ENCODE measurements around the gene USP13. TPM values are rescaled to one million over a fixed set of nuclear protein-coding genes. Genes with fewer than 3 reads are reported as not detected.

The USP13 gene
- total RNA-seq, 1 donor, result 12.7 TPM

GRCh38 chr3:179715582-179715981 is 62.7 kb downstream of the USP13 start:
- H3K79me2 ChIP-seq (ENCODE audit: insufficient read depth, low read length), result peaks cover 15% of the 10 kb centered on the region
- peak overlapping the region; percentile 29 for H3K4me3 ChIP-seq (ENCODE audit: insufficient read depth, low read length)
- H3K27me3 ChIP-seq (ENCODE audit: insufficient read depth, low read length), result no peaks in the 10 kb centered on the region
- no peaks in the 10 kb centered on the region for H3K9me3 ChIP-seq (ENCODE audit: low read depth, low read length)
- no peak for DNase-seq (ENCODE audit: insufficient read length, low spot score, missing footprints)
- peaks cover 50% of the 10 kb centered on the region for H3K4me1 ChIP-seq (ENCODE audit: insufficient read depth, low read length)
- TF ChIP-seq CTCF (IDR thresholded peaks at IDR 0.05; ENCODE audit: extremely low read depth, low read depth, low read length), result no peak
- H4K20me1 ChIP-seq (ENCODE audit: insufficient read depth, low read length), result no peaks in the 10 kb centered on the region
- H3K36me3 ChIP-seq (ENCODE audit: insufficient read depth, low read length), result peaks cover 5% of the 10 kb centered on the region
- H3K27ac ChIP-seq (ENCODE audit: low read depth, low read length), result peak overlapping the region; percentile 94
- peak overlapping the region; percentile 59 for H3K4me2 ChIP-seq (ENCODE audit: insufficient read depth, low read length)
- peak overlapping the region; percentile 79 for H2AFZ ChIP-seq (ENCODE audit: low read length)

GRCh38 chr3:179716226-179716625 is 63.4 kb downstream of the USP13 start:
- H3K4me3 ChIP-seq (ENCODE audit: insufficient read depth, low read length), result no peak overlapping the region
- H2AFZ ChIP-seq (ENCODE audit: low read length), result no peak overlapping the region
- no peaks in the 10 kb centered on the region for H4K20me1 ChIP-seq (ENCODE audit: insufficient read depth, low read length)
- H3K79me2 ChIP-seq (ENCODE audit: insufficient read depth, low read length), result peaks cover 15% of the 10 kb centered on the region
- H3K36me3 ChIP-seq (ENCODE audit: insufficient read depth, low read length), result peaks cover 6% of the 10 kb centered on the region
- no peak for DNase-seq (ENCODE audit: insufficient read length, low spot score, missing footprints)
- TF ChIP-seq CTCF (IDR thresholded peaks at IDR 0.05; ENCODE audit: extremely low read depth, low read depth, low read length), result no peak
- peak overlapping the region; percentile 18 for H3K4me2 ChIP-seq (ENCODE audit: insufficient read depth, low read length)
- H3K27ac ChIP-seq (ENCODE audit: low read depth, low read length), result peak overlapping the region; percentile 94
- H3K9me3 ChIP-seq (ENCODE audit: low read depth, low read length), result no peaks in the 10 kb centered on the region
- peaks cover 47% of the 10 kb centered on the region for H3K4me1 ChIP-seq (ENCODE audit: insufficient read depth, low read length)
- H3K27me3 ChIP-seq (ENCODE audit: insufficient read depth, low read length), result no peaks in the 10 kb centered on the region

GRCh38 chr3:179716811-179717210 is 64.0 kb downstream of the USP13 start:
- no peak for TF ChIP-seq CTCF (IDR thresholded peaks at IDR 0.05; ENCODE audit: extremely low read depth, low read depth, low read length)
- peak; percentile 94 for DNase-seq (ENCODE audit: insufficient read length, low spot score, missing footprints)
- Histone ChIP-seq H3K4me1 (ENCODE audit: insufficient read depth, low read length) (peaks cover 47% of the 10 kb centered on the region), H3K4me3 (ENCODE audit: insufficient read depth, low read length) (no peak overlapping the region), H3K9me3 (ENCODE audit: low read depth, low read length) (no peaks in the 10 kb centered on the region), H3K79me2 (ENCODE audit: insufficient read depth, low read length) (peaks cover 15% of the 10 kb centered on the region), H3K36me3 (ENCODE audit: insufficient read depth, low read length) (peaks cover 4% of the 10 kb centered on the region), H3K27ac (ENCODE audit: low read depth, low read length) (peak overlapping the region; percentile 94), H3K27me3 (ENCODE audit: insufficient read depth, low read length) (no peaks in the 10 kb centered on the region), H3K4me2 (ENCODE audit: insufficient read depth, low read length) (peak overlapping the region; percentile 57), H4K20me1 (ENCODE audit: insufficient read depth, low read length) (no peaks in the 10 kb centered on the region), H2AFZ (ENCODE audit: low read length) (no peak overlapping the region)

GRCh38 chr3:179717219-179717618 is 64.4 kb downstream of the USP13 start:
- H3K79me2 ChIP-seq (ENCODE audit: insufficient read depth, low read length), result peaks cover 15% of the 10 kb centered on the region
- no peaks in the 10 kb centered on the region for H3K9me3 ChIP-seq (ENCODE audit: low read depth, low read length)
- peak overlapping the region; percentile 94 for H3K27ac ChIP-seq (ENCODE audit: low read depth, low read length)
- no peaks in the 10 kb centered on the region for H3K27me3 ChIP-seq (ENCODE audit: insufficient read depth, low read length)
- DNase-seq (ENCODE audit: insufficient read length, low spot score, missing footprints), result no peak
- H2AFZ ChIP-seq (ENCODE audit: low read length), result no peak overlapping the region
- no peaks in the 10 kb centered on the region for H4K20me1 ChIP-seq (ENCODE audit: insufficient read depth, low read length)
- TF ChIP-seq CTCF (IDR thresholded peaks at IDR 0.05; ENCODE audit: extremely low read depth, low read depth, low read length), result no peak
- H3K4me3 ChIP-seq (ENCODE audit: insufficient read depth, low read length), result no peak overlapping the region
- peak overlapping the region; percentile 57 for H3K4me2 ChIP-seq (ENCODE audit: insufficient read depth, low read length)
- peaks cover 47% of the 10 kb centered on the region for H3K4me1 ChIP-seq (ENCODE audit: insufficient read depth, low read length)
- H3K36me3 ChIP-seq (ENCODE audit: insufficient read depth, low read length), result peaks cover 4% of the 10 kb centered on the region
